Fibroblast of the aortic adventitia (primary cell): Measurements from ENCODE around the gene SIVA1. TPM values are rescaled to one million over a fixed set of nuclear protein-coding genes. Genes with fewer than 3 reads are reported as not detected.

Source experiments
- DNase-seq: peaks from one replicate; pipeline ENCODE4 v3.0.0-alpha.2; 2010; ENCODE audit warnings: low read depth
- H3K4me3 ChIP-seq: 2 replicates; pipeline ENCODE4 v1.5.1; 2011; ENCODE audit warnings: low read depth, mild to moderate bottlenecking, control low read depth, low read length, moderate library complexity
- CTCF ChIP-seq: IDR thresholded peaks from 2 replicates; pipeline ENCODE4 v1.5.1; 2011; ENCODE audit warnings: mild to moderate bottlenecking, low read length, control low read depth, inconsistent platforms; ENCODE audit not compliant: insufficient read depth
- total RNA-seq: library from RNA; depleted of rRNA; stranded (reverse); fragments of >200 nt; gene quantifications from 2 replicates; pipeline ENCODE4 v1.2.3, GENCODE V29; 2012; ENCODE audit warnings: low replicate concordance

Gene SIVA1
- total RNA-seq, 1 donor: 87.3 TPM

GRCh38 chr14:104714066-104714465 lies 38.9 kb upstream of the SIVA1 start:
- DNase-seq: no peak
- TF ChIP-seq CTCF: no peak
- H3K4me3 ChIP-seq: no peak overlapping the region

GRCh38 chr14:104714681-104715080 lies 38.3 kb upstream of the SIVA1 start:
- TF ChIP-seq CTCF: no peak
- H3K4me3 ChIP-seq: no peak overlapping the region
- no peak for DNase-seq

GRCh38 chr14:104715416-104715815 lies 37.5 kb upstream of the SIVA1 start:
- no peak for DNase-seq
- H3K4me3 ChIP-seq: no peak overlapping the region
- TF ChIP-seq CTCF: no peak

GRCh38 chr14:104715871-104716270 lies 37.1 kb upstream of the SIVA1 start:
- TF ChIP-seq CTCF: no peak
- H3K4me3 ChIP-seq: no peak overlapping the region
- no peak for DNase-seq

- DNase-seq: no peak
- no peak overlapping the region for H3K4me3 ChIP-seq
- no peak for TF ChIP-seq CTCF
Measured at GRCh38 chr14:104717137-104717536, 35.8 kb upstream of the SIVA1 start.

GRCh38 chr14:104717646-104718045 lies 35.3 kb upstream of the SIVA1 start:
- DNase-seq: no peak
- no peak for TF ChIP-seq CTCF

GRCh38 chr14:104718147-104718546 lies 34.8 kb upstream of the SIVA1 start:
- H3K4me3 ChIP-seq: no peak overlapping the region
- DNase-seq: no peak
- no peak for TF ChIP-seq CTCF

More at GRCh38 chr14:104717646-104718045, 35.3 kb upstream of the SIVA1 start:
- H3K4me3 ChIP-seq: no peak overlapping the region
